Thyroid gland (tissue), 4 donors: ENCODE results near the gene MYO3A. TPM values are rescaled to one million over a fixed set of nuclear protein-coding genes. Genes with fewer than 3 reads are reported as not detected.

Experiments used
- DNase-seq, 2 donors: peaks; one replicate each; pipeline ENCODE4 v3.0.0-alpha.2; 2019
- H3K27ac ChIP-seq, 3 donors: fragments of 200-600 bp; sonication (generic); 1 replicate in 2 of 3; 2 replicates in 1 of 3; pipeline ENCODE4 v1.5.1; 2016 to 2019; ENCODE audit warnings: mild to moderate bottlenecking in 1 of 3, moderate library complexity in 1 of 3
- H3K27me3 ChIP-seq: fragments of 200-600 bp; sonication (generic); one replicate; pipeline ENCODE4 v1.5.1; 2019
- H3K36me3 ChIP-seq, 2 donors: fragments of 200-600 bp; sonication (generic); one replicate each; pipeline ENCODE4 v1.5.1; 2016 to 2019
- H3K4me1 ChIP-seq, 2 donors: fragments of 200-600 bp; sonication (generic); one replicate each; pipeline ENCODE4 v1.5.1; 2017 to 2019
- H3K4me3 ChIP-seq, 3 donors: fragments of 200-600 bp; sonication (generic); replicated peaks in 1 of 3; 1 replicate in 2 of 3; 2 replicates in 1 of 3; pipeline ENCODE4 v1.5.1; 2016; ENCODE audit warnings: mild to moderate bottlenecking in 1 of 3
- H3K9me3 ChIP-seq: fragments of 200-600 bp; sonication (generic); one replicate; pipeline ENCODE4 v1.5.1; 2017
- POLR2A ChIP-seq, 2 donors: fragments of 450-650 bp; IDR thresholded peaks; one replicate each; pipeline ENCODE4 v1.6.1; 2017; ENCODE audit warnings: antibody characterized with exemption in 2 of 2, mild to moderate bottlenecking in 2 of 2, moderate library complexity in 1 of 2
- WGBS, 2 donors: methylation state at CpG; one replicate each; pipeline ENCODE4 v1.1.5; 2017; 5-methylcytosine and 5-hydroxymethylcytosine counted together
- intact Hi-C: fragments of 100-400 bp; cut with DNase I; formaldehyde crosslinking; loops from one replicate; pipeline ENCODE4 v1.15.1; 2023
- total RNA-seq, 4 donors: library from RNA; depleted of rRNA; stranded (reverse); fragments of >200 nt; gene quantifications; one replicate each; pipeline ENCODE4 v1.2.3, GENCODE V29; 2016
- TF ChIP-seq, protein P1 (sequence below), 6 experiments: fragments of 200-600 bp in 3 of 6; fragments of 450-650 bp in 3 of 6; sonication (generic) in 3 of 6; IDR thresholded peaks; one replicate each; pipeline ENCODE4 v1.5.1; 2016 to 2019; ENCODE audit warnings: antibody characterized with exemption in 6 of 6, mild to moderate bottlenecking in 2 of 6, inconsistent platforms in 1 of 6, moderate library complexity in 1 of 6

The MYO3A gene
- total RNA-seq, 4 donors from 2014 or later, result 1.6 to 2.9 (median 2.2) TPM

DNA sequence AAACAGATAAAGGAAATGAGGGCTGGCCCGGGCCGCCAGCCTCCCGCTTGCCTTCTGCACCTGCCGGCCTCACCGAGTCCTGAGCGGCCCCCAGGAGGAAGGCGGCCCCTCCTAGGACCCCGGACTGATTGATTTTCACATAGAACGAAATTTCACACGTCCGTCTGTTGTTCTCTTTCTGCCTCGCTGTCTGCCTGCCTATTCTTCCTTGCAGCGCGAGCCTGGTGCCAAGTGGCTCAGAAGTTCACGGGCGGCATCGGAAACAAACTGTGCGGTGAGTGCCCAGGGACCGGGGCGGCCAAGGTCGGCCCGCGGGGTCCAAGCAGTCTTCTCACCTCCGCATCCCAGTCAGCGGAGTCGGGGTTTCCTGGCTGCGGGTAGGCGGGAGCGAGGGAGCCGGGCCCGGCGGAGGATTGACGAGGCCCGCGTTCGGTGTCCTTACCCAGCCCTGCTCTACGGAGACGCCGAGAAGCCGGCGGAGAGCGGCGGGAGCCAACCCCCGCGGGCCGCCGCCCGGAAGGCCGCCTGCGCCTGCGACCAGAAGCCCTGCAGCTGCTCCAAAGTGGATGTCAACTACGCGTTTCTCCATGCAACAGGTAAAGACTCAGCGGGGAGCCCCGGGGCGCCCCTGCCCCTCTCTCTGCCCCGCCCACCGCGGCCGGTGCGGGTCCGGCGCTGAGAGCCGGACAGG is 283.5 kb downstream of the MYO3A start:
- no peak overlapping the region for H3K4me3 ChIP-seq
- TF ChIP-seq POLR2A (IDR thresholded peaks at IDR 0.05), result no peak
- TF ChIP-seq, protein P1, sequence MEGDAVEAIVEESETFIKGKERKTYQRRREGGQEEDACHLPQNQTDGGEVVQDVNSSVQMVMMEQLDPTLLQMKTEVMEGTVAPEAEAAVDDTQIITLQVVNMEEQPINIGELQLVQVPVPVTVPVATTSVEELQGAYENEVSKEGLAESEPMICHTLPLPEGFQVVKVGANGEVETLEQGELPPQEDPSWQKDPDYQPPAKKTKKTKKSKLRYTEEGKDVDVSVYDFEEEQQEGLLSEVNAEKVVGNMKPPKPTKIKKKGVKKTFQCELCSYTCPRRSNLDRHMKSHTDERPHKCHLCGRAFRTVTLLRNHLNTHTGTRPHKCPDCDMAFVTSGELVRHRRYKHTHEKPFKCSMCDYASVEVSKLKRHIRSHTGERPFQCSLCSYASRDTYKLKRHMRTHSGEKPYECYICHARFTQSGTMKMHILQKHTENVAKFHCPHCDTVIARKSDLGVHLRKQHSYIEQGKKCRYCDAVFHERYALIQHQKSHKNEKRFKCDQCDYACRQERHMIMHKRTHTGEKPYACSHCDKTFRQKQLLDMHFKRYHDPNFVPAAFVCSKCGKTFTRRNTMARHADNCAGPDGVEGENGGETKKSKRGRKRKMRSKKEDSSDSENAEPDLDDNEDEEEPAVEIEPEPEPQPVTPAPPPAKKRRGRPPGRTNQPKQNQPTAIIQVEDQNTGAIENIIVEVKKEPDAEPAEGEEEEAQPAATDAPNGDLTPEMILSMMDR (IDR thresholded peaks at IDR 0.05), result no peak
- no peak for DNase-seq
- H3K4me1 ChIP-seq, result peaks cover 5 to 8% of the 10 kb centered on the region in 2 donors
- H3K9me3 ChIP-seq, result no peaks in the 10 kb centered on the region
- H3K27me3 ChIP-seq, result peaks cover 8% of the 10 kb centered on the region
- 4 to 5% methylated on average over 34 to 36 of the region's 64 CpGs for WGBS, 2 donors
- no peak overlapping the region for H3K27ac ChIP-seq
- H3K36me3 ChIP-seq, result no peaks in the 10 kb centered on the region
- intact Hi-C loops, result no loop called here

DNA sequence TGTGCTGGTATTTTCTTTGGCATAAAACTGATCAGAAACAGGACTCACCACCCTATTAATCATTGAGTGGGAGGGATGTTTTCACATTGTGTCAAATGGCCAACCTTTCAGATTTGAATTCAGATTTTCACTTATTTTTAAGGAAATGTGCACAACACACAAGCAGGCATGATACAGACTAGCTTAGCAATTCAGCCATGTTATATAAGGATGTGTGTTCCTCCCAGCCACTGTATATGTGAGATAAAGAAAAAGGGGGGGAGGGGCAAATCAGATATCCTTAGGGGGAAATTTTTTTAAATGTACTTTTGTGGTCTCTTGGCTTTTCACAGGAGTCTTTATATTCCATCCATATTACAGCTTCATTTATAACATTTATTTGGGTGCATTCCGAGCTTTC is 285.6 kb downstream of the MYO3A start:
- TF ChIP-seq POLR2A (IDR thresholded peaks at IDR 0.05), result no peak
- TF ChIP-seq, protein P1 (IDR thresholded peaks at IDR 0.05), result no peak
- no peak overlapping the region for H3K4me3 ChIP-seq
- intact Hi-C loops, result no loop called here
- H3K36me3 ChIP-seq, result no peaks in the 10 kb centered on the region
- peaks cover 5 to 8% of the 10 kb centered on the region in 2 donors for H3K4me1 ChIP-seq
- H3K27me3 ChIP-seq, result peaks cover 8% of the 10 kb centered on the region
- H3K9me3 ChIP-seq, result no peaks in the 10 kb centered on the region
- no peak overlapping the region for H3K27ac ChIP-seq
- WGBS, 2 donors, result 54 to 60% methylated on average over 1 of the region's 1 CpG
- DNase-seq, result no peak

DNA sequence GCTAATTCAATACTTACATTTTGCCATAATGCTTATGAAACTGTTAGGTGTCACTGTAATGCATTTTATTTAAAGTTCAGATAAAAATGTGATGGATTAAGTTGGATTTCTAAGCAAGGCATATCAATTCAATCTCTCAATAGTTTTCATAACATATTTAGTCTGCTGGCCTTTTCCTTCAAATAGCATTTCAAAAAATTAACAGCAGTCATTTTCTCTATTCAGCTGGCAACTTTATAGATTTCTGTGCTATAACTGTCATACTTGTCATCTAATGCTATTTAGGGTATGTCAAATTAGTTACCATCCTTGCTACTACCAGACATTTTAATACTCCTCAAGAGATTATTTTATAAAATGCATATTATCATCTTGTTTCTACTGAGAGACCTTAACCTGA is 286.9 kb downstream of the MYO3A start:
- H3K4me1 ChIP-seq, result peaks cover 0 to 5% of the 10 kb centered on the region in 2 donors
- TF ChIP-seq, protein P1 (IDR thresholded peaks at IDR 0.05), result no peak
- no peak for TF ChIP-seq POLR2A (IDR thresholded peaks at IDR 0.05)
- H3K27me3 ChIP-seq, result peaks cover 8% of the 10 kb centered on the region
- H3K36me3 ChIP-seq, result no peaks in the 10 kb centered on the region
- no peak overlapping the region for H3K27ac ChIP-seq
- no peak for DNase-seq
- no peak overlapping the region for H3K4me3 ChIP-seq
- H3K9me3 ChIP-seq, result no peaks in the 10 kb centered on the region
- intact Hi-C loops, result no loop called here

DNA sequence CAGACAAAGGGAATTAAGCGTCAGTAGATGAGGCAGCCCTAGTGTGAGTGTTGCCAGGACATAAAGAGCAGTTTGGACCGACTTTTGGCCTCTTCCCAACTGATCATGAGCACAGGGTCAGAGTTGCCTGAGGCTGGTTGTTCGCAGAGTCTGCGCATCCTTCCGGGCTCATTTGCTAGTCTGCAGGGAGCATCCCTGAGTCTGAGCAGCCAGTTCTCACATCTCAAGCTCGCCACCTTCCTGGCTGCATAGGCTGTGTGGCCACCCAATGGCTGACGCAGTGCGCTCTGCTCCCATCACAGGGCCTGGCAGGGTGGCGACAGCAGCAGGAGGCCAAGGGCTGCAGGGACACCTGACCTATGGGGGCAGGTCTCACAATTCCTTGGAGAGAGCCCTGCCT is 287.5 kb downstream of the MYO3A start:
- Histone ChIP-seq H3K36me3 (no peaks in the 10 kb centered on the region), H3K4me3 (no peak overlapping the region), H3K4me1 (peaks cover 0 to 5% of the 10 kb centered on the region in 2 donors), H3K27me3 (peaks cover 8% of the 10 kb centered on the region), H3K9me3 (no peaks in the 10 kb centered on the region), H3K27ac (no peak overlapping the region)
- 17 to 23% methylated on average over 5 to 9 of the region's 9 CpGs for WGBS, 2 donors
- no peak for TF ChIP-seq POLR2A (IDR thresholded peaks at IDR 0.05)
- TF ChIP-seq, protein P1 (IDR thresholded peaks at IDR 0.05), result no peak
- intact Hi-C loops, result no loop called here
- no peak for DNase-seq

DNA sequence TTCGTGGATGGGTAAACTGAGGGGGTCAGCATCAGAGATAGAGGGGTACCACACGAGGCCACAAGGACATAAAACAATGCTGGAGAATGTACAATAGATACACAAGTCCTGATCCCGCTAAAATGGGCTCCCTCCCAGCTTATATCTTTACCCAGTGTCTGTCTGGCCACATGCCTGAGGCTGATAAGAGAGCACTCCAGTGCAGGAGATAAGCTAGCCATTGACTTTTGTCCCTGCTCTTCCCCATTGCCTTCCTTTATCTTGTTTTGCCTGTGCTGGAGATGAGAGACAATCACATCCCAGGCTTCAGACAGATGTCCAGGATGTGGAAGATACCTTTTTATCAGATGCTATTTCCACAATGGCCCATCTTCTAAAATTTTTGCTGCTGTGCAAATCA is 288.5 kb downstream of the MYO3A start:
- TF ChIP-seq, protein P1 (IDR thresholded peaks at IDR 0.05), result no peak
- TF ChIP-seq POLR2A (IDR thresholded peaks at IDR 0.05), result no peak
- Histone ChIP-seq H3K27me3 (peaks cover 7% of the 10 kb centered on the region), H3K36me3 (no peaks in the 10 kb centered on the region), H3K4me1 (peaks cover 0 to 3% of the 10 kb centered on the region in 2 donors), H3K27ac (no peak overlapping the region), H3K9me3 (no peaks in the 10 kb centered on the region), H3K4me3 (no peak overlapping the region)
- no peak for DNase-seq
- intact Hi-C loops, result no loop called here
- 19 to 41% methylated on average over 3 of the region's 3 CpGs for WGBS, 2 donors
